Neuronal stem cell (in vitro differentiated cells): ENCODE data around the gene GPR3.
A peak's percentile ranks its signal among the peaks of the same experiment; 100 is the strongest.

Experiments
- DNase-seq: peaks from one replicate; pipeline ENCODE4 v3.0.0-alpha.2; 2013; ENCODE audit warnings: low spot score
- H2AFZ ChIP-seq: one replicate; pipeline ENCODE4 v1.6.1; 2013; ENCODE audit warnings: mild to moderate bottlenecking, low read length, inconsistent platforms
- H2AK5ac ChIP-seq: 2 replicates; pipeline ENCODE4 v1.6.1; 2013; ENCODE audit warnings: low read depth, mild to moderate bottlenecking, inconsistent platforms, low read length, moderate library complexity, mixed read lengths
- H2BK120ac ChIP-seq: 2 replicates; pipeline ENCODE4 v1.6.1; 2013; ENCODE audit warnings: low read depth, mild to moderate bottlenecking, inconsistent platforms, low read length, moderate library complexity, mixed read lengths
- H2BK12ac ChIP-seq: one replicate; pipeline ENCODE4 v1.6.1; 2013; ENCODE audit warnings: low read length, inconsistent platforms
- H2BK15ac ChIP-seq: 2 replicates; pipeline ENCODE4 v1.6.1; 2013; ENCODE audit warnings: mild to moderate bottlenecking, low read length, inconsistent platforms, mixed read lengths
- H2BK5ac ChIP-seq: one replicate; pipeline ENCODE4 v1.6.1; 2013; ENCODE audit warnings: inconsistent platforms, mild to moderate bottlenecking, low read length, moderate library complexity
- H3K14ac ChIP-seq: one replicate; pipeline ENCODE4 v1.6.1; 2013; ENCODE audit warnings: low read length, inconsistent platforms
- H3K18ac ChIP-seq: 2 replicates; pipeline ENCODE4 v1.6.1; 2013; ENCODE audit warnings: low read length, inconsistent platforms
- H3K23ac ChIP-seq: 2 replicates; pipeline ENCODE4 v1.6.1; 2013; ENCODE audit warnings: low read depth, mild to moderate bottlenecking, mixed read lengths, low read length, inconsistent platforms; ENCODE audit not compliant: poor library complexity
- H3K27ac ChIP-seq: replicated peaks from 3 replicates; pipeline ENCODE4 v1.5.1; 2013; ENCODE audit warnings: low read length, inconsistent platforms
- H3K27me3 ChIP-seq, 3 experiments: 2 replicates each; pipeline ENCODE4 v1.6.1; 2013; ENCODE audit warnings: low read length in 3 of 3, mild to moderate bottlenecking in 2 of 3, inconsistent platforms in 1 of 3, low read depth in 1 of 3, mixed read lengths in 1 of 3, moderate library complexity in 1 of 3; ENCODE audit not compliant: control insufficient read depth in 3 of 3, insufficient read depth in 3 of 3
- H3K36me3 ChIP-seq, 2 donors: replicated peaks in 1 of 2; 2 replicates each; pipeline ENCODE4 v1.6.1; 2013; ENCODE audit warnings: low read length in 2 of 2; ENCODE audit not compliant: control insufficient read depth in 2 of 2, insufficient read depth in 2 of 2
- H3K4ac ChIP-seq: 2 replicates; pipeline ENCODE4 v1.6.1; 2013; ENCODE audit warnings: inconsistent platforms, mild to moderate bottlenecking, low read length, moderate library complexity
- H3K4me1 ChIP-seq, 2 donors: 1 replicate in 1 of 2; 2 replicates in 1 of 2; pipeline ENCODE4 v1.6.1; 2013; ENCODE audit warnings: low read length in 2 of 2, low read depth in 1 of 2; ENCODE audit not compliant: control insufficient read depth in 2 of 2, insufficient read depth in 1 of 2
- H3K4me2 ChIP-seq: one replicate; pipeline ENCODE4 v1.6.1; 2013; ENCODE audit warnings: mild to moderate bottlenecking, low read length, inconsistent platforms; ENCODE audit not compliant: insufficient read depth, poor library complexity, severe bottlenecking
- H3K4me3 ChIP-seq, 2 donors: 2 replicates each; pipeline ENCODE4 v1.5.1; 2013; ENCODE audit warnings: low read length in 2 of 2, mild to moderate bottlenecking in 2 of 2, inconsistent platforms in 1 of 2, moderate library complexity in 1 of 2
- H3K79me1 ChIP-seq: one replicate; pipeline ENCODE4 v1.6.1; 2013; ENCODE audit warnings: low read depth, mild to moderate bottlenecking, inconsistent platforms, low read length, moderate library complexity
- H3K9ac ChIP-seq: one replicate; pipeline ENCODE4 v1.6.1; 2013; ENCODE audit warnings: mild to moderate bottlenecking, low read depth, low read length, inconsistent platforms; ENCODE audit not compliant: poor library complexity
- H3K9me3 ChIP-seq, 2 donors: replicated peaks in 1 of 2; 2 replicates each; pipeline versions ENCODE3 to v1.6.1; 2013; ENCODE audit warnings: low read length in 2 of 2, mild to moderate bottlenecking in 2 of 2, inconsistent platforms in 1 of 2, low read depth in 1 of 2, mixed read lengths in 1 of 2, moderate library complexity in 1 of 2; ENCODE audit not compliant: control insufficient read depth in 2 of 2, insufficient read depth in 1 of 2
- H4K8ac ChIP-seq: one replicate; pipeline ENCODE4 v1.6.1; 2013; ENCODE audit warnings: low read depth, mild to moderate bottlenecking, inconsistent platforms, low read length, moderate library complexity
- H4K91ac ChIP-seq: one replicate; pipeline ENCODE4 v1.6.1; 2013; ENCODE audit warnings: low read length, low read depth, mild to moderate bottlenecking, inconsistent platforms; ENCODE audit not compliant: poor library complexity
- WGBS, 2 donors: extraction: QIAGEN DNeasy Blood & Tissue Kit; methylation state at CpG; one replicate each; pipeline ENCODE4 v1.1.7; 2013; ENCODE audit warnings: missing lambda C conversion rate in 2 of 2, mixed read lengths in 1 of 2; ENCODE audit not compliant: insufficient read length in 2 of 2, insufficient replicate concordance in 1 of 2; ENCODE audit errors: extremely low coverage in 2 of 2; 5-methylcytosine and 5-hydroxymethylcytosine counted together

The GPR3 gene

GRCh38 chr1:27361553-27361952 is 30.9 kb upstream of the GPR3 start:
- Histone ChIP-seq H3K4ac (no peak overlapping the region), H3K9ac (no peak overlapping the region), H2BK12ac (no peak overlapping the region), H2AK5ac (peak overlapping the region; percentile 50), H3K14ac (no peak overlapping the region), H3K4me3 (no peak overlapping the region), H3K79me1 (no peaks in the 10 kb centered on the region), H3K27ac (no peak overlapping the region), H3K27me3 (peaks cover 0 to 43% (median 9%) of the 10 kb centered on the region in 3 experiments), H2AFZ (no peak overlapping the region), H4K8ac (no peak overlapping the region), H3K9me3 (no peaks in the 10 kb centered on the region), H3K18ac (peak overlapping the region; percentile 100), H2BK5ac (no peak overlapping the region), H4K91ac (no peak overlapping the region), H3K23ac (peak overlapping the region; percentile 60), H3K4me1 (peaks cover 12 to 33% of the 10 kb centered on the region in 2 donors), H3K36me3 (peaks cover 0 to 61% of the 10 kb centered on the region in 2 donors), H2BK120ac (no peak overlapping the region), H3K4me2 (no peak overlapping the region), H2BK15ac (peak overlapping the region; percentile 95)
- no peak for DNase-seq
- no CpG with 5 or more reads among the region's 8 CpGs for WGBS, 2 donors

GRCh38 chr1:27363766-27364695 is 28.4 kb upstream of the GPR3 start:
- H3K4me3 ChIP-seq, result no peak overlapping the region

GRCh38 chr1:27364696-27365371 is 27.6 kb upstream of the GPR3 start:
- no peaks in the 10 kb centered on the region for H3K79me1 ChIP-seq
- no peak overlapping the region for H4K91ac ChIP-seq
- H2BK120ac ChIP-seq, result peak overlapping the region; percentile 34
- H3K27ac ChIP-seq, result peak overlapping the region; percentile 84
- H3K9ac ChIP-seq, result peak overlapping the region; percentile 46
- peaks cover 0 to 20% (median 6%) of the 10 kb centered on the region in 3 experiments for H3K27me3 ChIP-seq
- no peaks in the 10 kb centered on the region for H3K9me3 ChIP-seq
- peak overlapping the region; percentile 24 for H2BK15ac ChIP-seq
- no peak overlapping the region for H2BK5ac ChIP-seq
- WGBS, 2 donors, result no CpG with 5 or more reads among the region's 11 CpGs
- DNase-seq, result no peak
- peak overlapping the region; percentile 70 for H2BK12ac ChIP-seq
- peak overlapping the region; percentile 37 to 71 for H3K4me3 ChIP-seq
- H3K4me2 ChIP-seq, result peak overlapping the region; percentile 28
- peaks cover 18 to 35% of the 10 kb centered on the region in 2 donors for H3K4me1 ChIP-seq
- peak overlapping the region; percentile 99 for H2AFZ ChIP-seq
- H3K23ac ChIP-seq, result no peak overlapping the region
- no peak overlapping the region for H3K4ac ChIP-seq
- H4K8ac ChIP-seq, result no peak overlapping the region
- peaks cover 0 to 30% of the 10 kb centered on the region in 2 donors for H3K36me3 ChIP-seq
- H3K14ac ChIP-seq, result peak overlapping the region; percentile 17
- H3K18ac ChIP-seq, result peak overlapping the region; percentile 84
- peak overlapping the region; percentile 77 for H2AK5ac ChIP-seq

More at GRCh38 chr1:27363766-27364695, 28.4 kb upstream of the GPR3 start:
- no CpG with 5 or more reads among the region's 26 CpGs for WGBS, 2 donors
- Histone ChIP-seq H3K4me1 (peaks cover 18 to 36% of the 10 kb centered on the region in 2 donors), H3K36me3 (peaks cover 0 to 38% of the 10 kb centered on the region in 2 donors), H4K91ac (no peak overlapping the region), H3K23ac (peak overlapping the region; percentile 37), H2BK120ac (no peak overlapping the region), H3K4me2 (no peak overlapping the region), H3K9me3 (no peaks in the 10 kb centered on the region), H3K18ac (peak overlapping the region; percentile 84), H2BK12ac (peak overlapping the region; percentile 82), H2AFZ (no peak overlapping the region), H3K27ac (peak overlapping the region; percentile 84), H2BK5ac (peak overlapping the region; percentile 76), H2AK5ac (peak overlapping the region; percentile 78), H3K9ac (peak overlapping the region; percentile 46), H3K4ac (no peak overlapping the region), H4K8ac (no peak overlapping the region), H2BK15ac (peak overlapping the region; percentile 71), H3K79me1 (no peaks in the 10 kb centered on the region), H3K14ac (peak overlapping the region; percentile 17), H3K27me3 (peaks cover 0 to 28% (median 9%) of the 10 kb centered on the region in 3 experiments)
- peak; percentile 83 for DNase-seq
